Measurements from ENCODE around the gene SLC9A8.

- TF ChIP-seq CTCF (IDR thresholded peaks at IDR 0.05) (no peak), POLR2AphosphoS5 (IDR thresholded peaks at IDR 0.05; ENCODE audit: insufficient read depth in 1 of 2, low read depth in 1 of 2) (no peak), POLR2A (IDR thresholded peaks at IDR 0.05) (no peak)
Observed at GRCh38 chr20:49809803-49810359, 2.7 kb upstream of the SLC9A8 start.

All from vagina (tissue), 2 donors.